Mesodermal cell (in vitro differentiated cells): ENCODE results near the gene C16orf78.

ENCODE experiments used
- H3K27ac ChIP-seq: 2 replicates; pipeline ENCODE4 v1.7.0; 2013; ENCODE audit warnings: mild to moderate bottlenecking, low read depth, low read length, moderate library complexity; ENCODE audit not compliant: severe bottlenecking
- H3K36me3 ChIP-seq: 2 replicates; pipeline ENCODE4 v1.7.1; 2013; ENCODE audit warnings: mild to moderate bottlenecking, low read length, moderate library complexity; ENCODE audit not compliant: control insufficient read depth, insufficient read depth
- H3K4me1 ChIP-seq: one replicate; pipeline ENCODE4 v1.7.1; 2013; ENCODE audit warnings: mild to moderate bottlenecking, low read length; ENCODE audit not compliant: insufficient read depth, control insufficient read depth, poor library complexity, severe bottlenecking
- H3K4me3 ChIP-seq: 2 replicates; pipeline ENCODE4 v1.7.0; 2013; ENCODE audit warnings: low read length, control low read depth, mild to moderate bottlenecking; ENCODE audit not compliant: insufficient read depth, poor library complexity, severe bottlenecking; ENCODE audit errors: extremely low read depth
- H3K9me3 ChIP-seq: 2 replicates; pipeline ENCODE4 v1.7.1; 2013; ENCODE audit warnings: mild to moderate bottlenecking, low read length, moderate library complexity; ENCODE audit not compliant: control insufficient read depth
- WGBS, 2 experiments: methylation state at CpG; one replicate each; pipeline ENCODE4 v1.1.5; 2013; ENCODE audit warnings: missing lambda C conversion rate in 2 of 2; ENCODE audit not compliant: insufficient coverage in 2 of 2; 5-methylcytosine and 5-hydroxymethylcytosine counted together

Gene C16orf78

GRCh38 chr16:49431040-49431439, 57.4 kb downstream of the C16orf78 start:
- WGBS, 2 experiments: 84 to 91% methylated on average over 7 to 9 of the region's 9 CpGs
- no peak overlapping the region for H3K4me3 ChIP-seq
- H3K9me3 ChIP-seq: no peaks in the 10 kb centered on the region
- no peak overlapping the region for H3K27ac ChIP-seq
- no peaks in the 10 kb centered on the region for H3K4me1 ChIP-seq
- no peaks in the 10 kb centered on the region for H3K36me3 ChIP-seq

- Histone ChIP-seq H3K4me3 (no peak overlapping the region), H3K36me3 (no peaks in the 10 kb centered on the region), H3K9me3 (no peaks in the 10 kb centered on the region), H3K27ac (no peak overlapping the region), H3K4me1 (no peaks in the 10 kb centered on the region)
- WGBS, 2 experiments: 86 to 89% methylated on average over 10 to 11 of the region's 11 CpGs
These were observed 58.1 kb downstream of the C16orf78 start for GRCh38 chr16:49431591-49432290.

GRCh38 chr16:49434733-49435132, 61.1 kb downstream of the C16orf78 start:
- Histone ChIP-seq H3K36me3 (no peaks in the 10 kb centered on the region), H3K9me3 (no peaks in the 10 kb centered on the region), H3K4me3 (no peak overlapping the region), H3K4me1 (no peaks in the 10 kb centered on the region), H3K27ac (no peak overlapping the region)
- 91 to 93% methylated on average over 6 of the region's 6 CpGs for WGBS, 2 experiments

- no peak overlapping the region for H3K27ac ChIP-seq
- WGBS, 2 experiments: 87 to 93% methylated on average over 3 of the region's 7 CpGs
- no peaks in the 10 kb centered on the region for H3K4me1 ChIP-seq
- H3K9me3 ChIP-seq: no peaks in the 10 kb centered on the region
- no peaks in the 10 kb centered on the region for H3K36me3 ChIP-seq
- no peak overlapping the region for H3K4me3 ChIP-seq
These were observed 62.6 kb downstream of the C16orf78 start for GRCh38 chr16:49436181-49436580.

GRCh38 chr16:49437344-49437743, 63.7 kb downstream of the C16orf78 start:
- Histone ChIP-seq H3K4me3 (no peak overlapping the region), H3K36me3 (no peaks in the 10 kb centered on the region), H3K9me3 (no peaks in the 10 kb centered on the region), H3K27ac (no peak overlapping the region), H3K4me1 (no peaks in the 10 kb centered on the region)
- 69 to 73% methylated on average over 5 of the region's 5 CpGs for WGBS, 2 experiments

- no peaks in the 10 kb centered on the region for H3K4me1 ChIP-seq
- no peak overlapping the region for H3K4me3 ChIP-seq
- no peaks in the 10 kb centered on the region for H3K9me3 ChIP-seq
- 80 to 90% methylated on average over 6 to 7 of the region's 7 CpGs for WGBS, 2 experiments
- H3K27ac ChIP-seq: no peak overlapping the region
- no peaks in the 10 kb centered on the region for H3K36me3 ChIP-seq
These were observed 65.4 kb downstream of the C16orf78 start for GRCh38 chr16:49439050-49439449.

- Histone ChIP-seq H3K4me3 (no peak overlapping the region), H3K27ac (no peak overlapping the region), H3K4me1 (no peaks in the 10 kb centered on the region), H3K36me3 (no peaks in the 10 kb centered on the region), H3K9me3 (no peaks in the 10 kb centered on the region)
- 94% methylated on average over 4 of the region's 4 CpGs; no CpG with 5 or more reads in 1 of the 2 experiments for WGBS, 2 experiments
These were observed 66.1 kb downstream of the C16orf78 start for GRCh38 chr16:49439676-49440075.

- WGBS, 2 experiments: 80 to 86% methylated on average over 16 of the region's 20 CpGs
- Histone ChIP-seq H3K36me3 (no peaks in the 10 kb centered on the region), H3K4me3 (no peak overlapping the region), H3K9me3 (no peaks in the 10 kb centered on the region), H3K4me1 (no peaks in the 10 kb centered on the region), H3K27ac (no peak overlapping the region)
These were observed 66.8 kb downstream of the C16orf78 start for GRCh38 chr16:49440156-49441065.

GRCh38 chr16:49441366-49441780, 67.8 kb downstream of the C16orf78 start:
- 26 to 37% methylated on average over 17 to 18 of the region's 18 CpGs for WGBS, 2 experiments

GRCh38 chr16:49442805-49443204, 69.2 kb downstream of the C16orf78 start:
- Histone ChIP-seq H3K27ac (no peak overlapping the region), H3K4me1 (no peaks in the 10 kb centered on the region), H3K9me3 (no peaks in the 10 kb centered on the region), H3K36me3 (no peaks in the 10 kb centered on the region), H3K4me3 (no peak overlapping the region)
- 26 to 35% methylated on average over 4 of the region's 5 CpGs for WGBS, 2 experiments

More at GRCh38 chr16:49441366-49441780, 67.8 kb downstream of the C16orf78 start:
- no peaks in the 10 kb centered on the region for H3K4me1 ChIP-seq
- H3K36me3 ChIP-seq: no peaks in the 10 kb centered on the region
- H3K4me3 ChIP-seq: no peak overlapping the region
- no peaks in the 10 kb centered on the region for H3K9me3 ChIP-seq
- no peak overlapping the region for H3K27ac ChIP-seq
